ENCODE results near the gene PPL.

PPL gene

DNA sequence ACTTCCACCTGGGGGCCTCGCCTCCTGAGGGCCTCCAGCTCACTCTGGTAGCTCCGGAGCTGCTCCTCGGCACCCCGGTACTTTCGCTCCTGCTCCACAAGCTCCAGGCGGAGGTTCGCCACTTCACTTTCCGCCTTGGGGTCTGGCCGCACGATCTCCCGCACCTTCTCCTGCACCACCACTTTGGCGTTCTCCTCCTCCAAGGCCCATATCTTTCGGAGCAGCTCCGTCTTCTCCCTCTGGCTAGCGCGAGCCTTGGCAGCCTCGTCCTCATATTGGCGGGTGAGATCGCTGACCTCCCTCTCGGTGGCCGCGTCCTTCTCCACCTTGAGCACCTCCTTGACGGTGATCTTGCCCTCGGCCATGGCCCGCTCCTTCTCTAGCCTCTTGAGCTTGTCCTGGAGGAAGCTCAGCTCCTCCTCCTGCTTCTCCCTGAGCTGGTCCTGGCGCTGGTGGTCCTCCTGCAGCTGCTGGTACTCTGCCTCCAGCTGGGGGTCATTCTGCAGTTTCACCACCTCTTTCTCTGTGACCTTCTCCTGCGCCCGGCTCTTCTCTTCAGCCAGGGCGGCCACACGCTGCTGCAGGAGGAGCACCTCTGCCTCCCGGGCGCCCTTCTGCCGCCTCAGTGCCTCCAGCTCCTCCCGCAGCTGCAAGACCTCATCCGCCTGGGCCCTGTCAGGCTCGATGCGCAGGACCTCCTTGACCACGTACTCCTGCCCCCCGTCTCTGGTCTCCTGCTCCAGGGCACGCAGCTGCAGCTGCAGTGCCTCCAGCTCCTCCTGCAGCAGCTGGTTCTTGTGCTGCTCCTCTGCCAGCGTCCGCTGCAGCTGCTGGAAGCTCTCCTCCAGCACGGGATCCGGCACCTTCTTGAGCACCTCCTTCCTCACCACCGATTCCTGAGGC, 51.7 kb downstream of the PPL start:
- peaks cover 6% of the 10 kb centered on the region for H3K4me1 ChIP-seq (ENCODE audit: control insufficient read depth, insufficient read depth, low read length)
- no peak overlapping the region for H3K9ac ChIP-seq (ENCODE audit: low read length)
- peaks cover 12% of the 10 kb centered on the region for H3K36me3 ChIP-seq (ENCODE audit: control insufficient read depth, insufficient read depth, low read length)
- no peak overlapping the region for H3K4me3 ChIP-seq (ENCODE audit: low read length)
- no peaks in the 10 kb centered on the region for H3K27me3 ChIP-seq (ENCODE audit: control insufficient read depth, insufficient read depth, low read length)
- H3K9me3 ChIP-seq (ENCODE audit: control insufficient read depth, low read length) = no peaks in the 10 kb centered on the region

GRCh38 chr16:4884209-4884608, 52.7 kb downstream of the PPL start:
- H3K9ac ChIP-seq (ENCODE audit: low read length) = no peak overlapping the region
- H3K27me3 ChIP-seq (ENCODE audit: control insufficient read depth, insufficient read depth, low read length) = no peaks in the 10 kb centered on the region
- peaks cover 6% of the 10 kb centered on the region for H3K4me1 ChIP-seq (ENCODE audit: control insufficient read depth, insufficient read depth, low read length)
- peaks cover 16% of the 10 kb centered on the region for H3K36me3 ChIP-seq (ENCODE audit: control insufficient read depth, insufficient read depth, low read length)
- no peaks in the 10 kb centered on the region for H3K9me3 ChIP-seq (ENCODE audit: control insufficient read depth, low read length)
- H3K4me3 ChIP-seq (ENCODE audit: low read length) = no peak overlapping the region

DNA sequence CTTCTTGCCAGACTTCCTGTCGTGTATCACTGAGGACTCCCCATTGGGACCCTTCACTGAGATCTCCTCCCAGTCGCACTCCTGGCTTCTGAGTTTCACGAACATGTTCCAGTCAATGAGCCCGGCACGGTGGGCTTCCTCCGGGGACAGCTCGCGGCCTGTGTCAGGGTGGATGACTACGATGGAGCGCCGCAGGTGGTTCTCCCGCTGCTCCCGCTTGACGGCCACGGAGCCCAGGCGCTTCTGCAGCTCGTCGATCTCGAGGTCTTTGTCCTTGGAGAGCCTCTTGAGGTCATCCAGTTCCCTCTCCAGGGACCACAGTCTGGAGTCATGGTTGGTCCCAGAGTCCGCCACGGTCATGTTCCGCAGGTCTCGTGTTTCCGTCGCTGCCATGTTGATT, 53.4 kb downstream of the PPL start:
- H3K36me3 ChIP-seq (ENCODE audit: control insufficient read depth, insufficient read depth, low read length) = peaks cover 13% of the 10 kb centered on the region

GRCh38 chr16:4882633-4883285, 54.2 kb downstream of the PPL start:
- Histone ChIP-seq H3K9ac (ENCODE audit: low read length) (no peak overlapping the region), H3K4me1 (ENCODE audit: control insufficient read depth, insufficient read depth, low read length) (peaks cover 6% of the 10 kb centered on the region), H3K27me3 (ENCODE audit: control insufficient read depth, insufficient read depth, low read length) (no peaks in the 10 kb centered on the region), H3K4me3 (ENCODE audit: low read length) (no peak overlapping the region), H3K36me3 (ENCODE audit: control insufficient read depth, insufficient read depth, low read length) (peaks cover 20% of the 10 kb centered on the region), H3K9me3 (ENCODE audit: control insufficient read depth, low read length) (no peaks in the 10 kb centered on the region)

More for the DNA sequence above, 53.4 kb downstream of the PPL start:
- Histone ChIP-seq H3K9me3 (ENCODE audit: control insufficient read depth, low read length) (no peaks in the 10 kb centered on the region), H3K4me1 (ENCODE audit: control insufficient read depth, insufficient read depth, low read length) (peaks cover 6% of the 10 kb centered on the region), H3K4me3 (ENCODE audit: low read length) (no peak overlapping the region), H3K9ac (ENCODE audit: low read length) (no peak overlapping the region), H3K27me3 (ENCODE audit: control insufficient read depth, insufficient read depth, low read length) (no peaks in the 10 kb centered on the region)

DNA sequence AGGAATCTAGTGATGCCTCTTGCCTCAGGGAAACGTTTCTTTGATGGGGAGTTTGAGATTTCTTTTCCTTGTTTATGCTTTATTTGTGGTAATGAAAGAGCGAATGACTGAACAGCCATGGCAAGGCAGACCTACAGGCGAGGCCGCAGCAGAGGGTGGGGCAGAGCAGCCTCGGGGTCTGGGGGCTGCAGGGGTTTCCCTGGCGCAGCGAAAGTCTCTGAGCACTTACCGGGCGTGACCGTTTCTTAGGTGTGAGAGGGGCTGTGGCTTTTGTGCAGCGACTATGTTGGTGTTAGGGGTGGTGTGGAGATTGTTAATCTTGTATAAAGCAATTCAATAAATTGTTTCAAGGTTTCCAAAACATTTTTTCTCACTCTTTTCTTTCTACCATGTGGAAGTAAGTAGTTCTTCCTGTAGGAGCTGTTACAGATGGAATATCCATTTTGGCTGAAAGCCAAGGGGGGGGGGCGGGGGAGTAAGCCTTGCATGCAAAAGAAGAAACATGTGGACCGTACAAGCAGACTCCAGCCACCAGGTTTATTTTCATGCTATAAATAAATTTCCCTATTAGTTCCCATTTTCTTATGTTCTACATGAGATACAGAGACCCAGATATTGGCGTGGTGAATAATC, 54.8 kb downstream of the PPL start:
- no peak overlapping the region for H3K9ac ChIP-seq (ENCODE audit: low read length)
- no peak overlapping the region for H3K4me3 ChIP-seq (ENCODE audit: low read length)
- H3K9me3 ChIP-seq (ENCODE audit: control insufficient read depth, low read length) = no peaks in the 10 kb centered on the region
- H3K36me3 ChIP-seq (ENCODE audit: control insufficient read depth, insufficient read depth, low read length) = peaks cover 26% of the 10 kb centered on the region
- H3K4me1 ChIP-seq (ENCODE audit: control insufficient read depth, insufficient read depth, low read length) = peaks cover 6% of the 10 kb centered on the region
- H3K27me3 ChIP-seq (ENCODE audit: control insufficient read depth, insufficient read depth, low read length) = no peaks in the 10 kb centered on the region

GRCh38 chr16:4880006-4880580, 56.9 kb downstream of the PPL start:
- Histone ChIP-seq H3K4me3 (ENCODE audit: low read length) (no peak overlapping the region), H3K27me3 (ENCODE audit: control insufficient read depth, insufficient read depth, low read length) (no peaks in the 10 kb centered on the region), H3K9me3 (ENCODE audit: control insufficient read depth, low read length) (no peaks in the 10 kb centered on the region), H3K36me3 (ENCODE audit: control insufficient read depth, insufficient read depth, low read length) (peaks cover 35% of the 10 kb centered on the region), H3K4me1 (ENCODE audit: control insufficient read depth, insufficient read depth, low read length) (peaks cover 6% of the 10 kb centered on the region), H3K9ac (ENCODE audit: low read length) (no peak overlapping the region)

DNA sequence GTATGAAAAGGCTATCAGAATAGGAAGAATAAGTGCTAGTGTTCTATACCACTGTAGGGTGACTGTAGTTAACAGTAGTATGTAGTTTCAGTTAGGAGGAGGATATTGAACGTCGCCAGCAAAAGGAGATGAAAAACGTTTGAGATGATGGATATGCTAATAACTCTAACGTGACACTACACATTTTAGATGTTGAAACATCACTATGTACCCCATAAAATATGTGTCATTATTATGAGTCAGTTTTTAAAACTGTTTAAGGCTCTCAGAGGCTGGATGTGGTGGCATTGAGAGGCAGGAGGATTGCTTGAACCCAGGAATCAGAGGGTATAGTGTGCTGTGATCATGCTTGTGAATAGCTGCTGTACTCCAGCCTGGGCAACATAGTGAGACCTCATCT, 57.9 kb downstream of the PPL start:
- Histone ChIP-seq H3K36me3 (ENCODE audit: control insufficient read depth, insufficient read depth, low read length) (peaks cover 35% of the 10 kb centered on the region), H3K9me3 (ENCODE audit: control insufficient read depth, low read length) (no peaks in the 10 kb centered on the region)

DNA sequence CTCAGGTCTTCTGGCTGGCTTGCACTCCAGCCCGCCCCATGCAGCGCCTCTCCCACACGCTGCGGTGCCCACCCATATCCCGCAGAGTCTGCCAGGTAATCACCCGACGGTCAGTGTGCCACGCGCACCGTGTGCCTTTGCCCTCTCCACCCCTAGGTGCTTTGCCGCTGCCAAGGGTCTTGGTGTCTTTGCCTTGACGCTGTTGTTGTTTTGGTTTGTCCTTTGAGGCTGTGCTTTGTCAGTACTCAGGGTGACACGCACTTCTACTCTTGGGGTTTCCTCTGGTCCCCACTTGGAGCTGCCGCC, 59.6 kb downstream of the PPL start:
- Histone ChIP-seq H3K36me3 (ENCODE audit: control insufficient read depth, insufficient read depth, low read length) (peaks cover 30% of the 10 kb centered on the region), H3K4me1 (ENCODE audit: control insufficient read depth, insufficient read depth, low read length) (peaks cover under 1% of the 10 kb centered on the region), H3K9ac (ENCODE audit: low read length) (no peak overlapping the region), H3K4me3 (ENCODE audit: low read length) (no peak overlapping the region), H3K27me3 (ENCODE audit: control insufficient read depth, insufficient read depth, low read length) (no peaks in the 10 kb centered on the region), H3K9me3 (ENCODE audit: control insufficient read depth, low read length) (no peaks in the 10 kb centered on the region)

More for the DNA sequence above, 57.9 kb downstream of the PPL start:
- Histone ChIP-seq H3K4me1 (ENCODE audit: control insufficient read depth, insufficient read depth, low read length) (peaks cover 6% of the 10 kb centered on the region), H3K27me3 (ENCODE audit: control insufficient read depth, insufficient read depth, low read length) (no peaks in the 10 kb centered on the region), H3K9ac (ENCODE audit: low read length) (no peak overlapping the region), H3K4me3 (ENCODE audit: low read length) (no peak overlapping the region)

- Histone ChIP-seq H3K4me1 (ENCODE audit: control insufficient read depth, insufficient read depth, low read length) (no peaks in the 10 kb centered on the region), H3K9me3 (ENCODE audit: control insufficient read depth, low read length) (no peaks in the 10 kb centered on the region), H3K4me3 (ENCODE audit: low read length) (no peak overlapping the region), H3K36me3 (ENCODE audit: control insufficient read depth, insufficient read depth, low read length) (peaks cover 32% of the 10 kb centered on the region), H3K9ac (ENCODE audit: low read length) (no peak overlapping the region), H3K27me3 (ENCODE audit: control insufficient read depth, insufficient read depth, low read length) (no peaks in the 10 kb centered on the region)
These were observed 60.1 kb downstream of the PPL start for GRCh38 chr16:4876646-4877379.

DNA sequence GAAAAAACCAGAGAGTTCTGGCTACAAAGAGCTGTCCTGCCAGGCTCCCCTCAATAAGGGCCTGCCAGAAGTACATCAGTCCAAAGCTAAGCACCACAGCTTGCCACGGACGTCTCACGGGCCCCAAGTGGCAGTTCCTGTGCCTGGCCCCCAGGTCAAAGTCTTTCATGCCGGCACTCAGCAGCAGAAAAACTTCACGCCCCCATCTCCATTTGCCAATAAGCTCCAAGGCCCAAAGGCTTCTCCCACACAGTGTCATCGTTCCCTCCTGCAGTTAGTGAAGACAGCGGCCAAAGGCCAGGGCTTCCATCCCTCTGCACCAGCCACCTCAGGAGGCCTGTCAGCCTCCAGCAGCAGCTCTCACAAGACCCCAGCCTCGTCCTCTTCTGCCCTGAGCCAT, 62.3 kb downstream of the PPL start:
- Histone ChIP-seq H3K36me3 (ENCODE audit: control insufficient read depth, insufficient read depth, low read length) (peaks cover 31% of the 10 kb centered on the region), H3K4me3 (ENCODE audit: low read length) (no peak overlapping the region), H3K9ac (ENCODE audit: low read length) (no peak overlapping the region)

GRCh38 chr16:4873091-4873490, 63.9 kb downstream of the PPL start:
- H3K4me1 ChIP-seq (ENCODE audit: control insufficient read depth, insufficient read depth, low read length) = peaks cover 8% of the 10 kb centered on the region
- H3K36me3 ChIP-seq (ENCODE audit: control insufficient read depth, insufficient read depth, low read length) = peaks cover 25% of the 10 kb centered on the region
- no peak overlapping the region for H3K9ac ChIP-seq (ENCODE audit: low read length)
- no peaks in the 10 kb centered on the region for H3K27me3 ChIP-seq (ENCODE audit: control insufficient read depth, insufficient read depth, low read length)
- H3K4me3 ChIP-seq (ENCODE audit: low read length) = no peak overlapping the region
- no peaks in the 10 kb centered on the region for H3K9me3 ChIP-seq (ENCODE audit: control insufficient read depth, low read length)

More for the DNA sequence above, 62.3 kb downstream of the PPL start:
- no peaks in the 10 kb centered on the region for H3K4me1 ChIP-seq (ENCODE audit: control insufficient read depth, insufficient read depth, low read length)
- H3K27me3 ChIP-seq (ENCODE audit: control insufficient read depth, insufficient read depth, low read length) = no peaks in the 10 kb centered on the region
- H3K9me3 ChIP-seq (ENCODE audit: control insufficient read depth, low read length) = no peaks in the 10 kb centered on the region
